Measurements from ENCODE around the gene MEGF6. TPM values are rescaled to one million over a fixed set of nuclear protein-coding genes. Genes with fewer than 3 reads are reported as not detected.

MEGF6 gene
- total and polyA plus RNA-seq, 8 donors = 40.6 to 108 (median 51.5) TPM

DNA sequence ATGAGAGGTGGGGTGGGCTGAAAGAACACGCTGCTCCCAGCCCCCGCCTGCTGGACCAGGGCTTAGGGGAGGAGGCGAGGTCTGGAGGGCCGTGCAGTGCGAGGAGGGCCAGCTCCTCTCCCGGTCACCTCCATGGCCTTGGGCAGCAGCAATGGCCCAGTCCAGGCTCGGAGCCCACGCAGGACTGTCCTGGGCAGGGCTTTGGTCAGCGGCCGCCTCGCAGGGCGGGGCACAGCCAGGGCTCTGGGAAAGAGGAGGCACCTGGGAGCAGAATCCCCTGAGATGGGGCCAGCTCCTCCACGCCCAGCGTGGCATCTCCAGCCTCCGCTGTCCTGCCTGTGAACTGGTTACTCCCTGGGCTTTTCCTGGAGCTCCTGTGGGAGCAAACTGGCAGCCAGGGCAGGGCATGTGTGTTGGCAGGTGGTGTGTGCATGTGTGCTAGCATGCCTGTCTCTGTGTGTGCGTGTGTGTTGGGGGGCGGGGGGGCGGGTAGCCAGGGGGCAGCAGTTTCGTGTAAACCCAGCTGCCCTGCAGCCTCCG, 129.4 kb downstream of the MEGF6 start:
- Histone ChIP-seq H3K36me3 (no peaks in the 10 kb centered on the region), H3K4me1 (no peaks in the 10 kb centered on the region), H3K9me3 (no peaks in the 10 kb centered on the region), H3K4me3 (no peak overlapping the region), H3K27ac (no peak overlapping the region), H3K27me3 (peaks cover 0 to 21% of the 10 kb centered on the region in 2 donors)
- intact Hi-C loops (cut with DNase I) = no loop called here
- ATAC-seq (peak; percentile 3), DNase-seq (no peak)
- TF ChIP-seq CTCF (IDR thresholded peaks at IDR 0.05) = no peak

DNA sequence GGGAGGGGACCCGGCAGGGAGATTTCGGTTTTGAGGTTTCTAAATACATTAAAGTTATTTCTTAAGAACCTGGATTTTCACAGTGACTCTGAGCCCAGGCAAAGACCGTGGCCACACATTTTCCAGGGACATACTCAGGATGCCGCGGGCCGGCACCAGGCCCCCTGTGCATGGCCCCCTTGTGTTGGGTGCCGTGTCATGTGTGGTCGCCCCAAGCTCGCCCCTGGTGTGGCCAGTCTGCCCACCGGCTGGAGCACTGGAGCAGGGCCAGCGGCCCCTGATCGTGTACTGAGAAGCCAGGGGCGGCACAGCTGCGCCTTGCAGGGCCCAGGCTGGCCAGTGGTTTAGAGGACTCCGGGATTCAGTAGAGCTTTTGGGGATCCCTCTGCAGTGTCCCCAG, 130.3 kb downstream of the MEGF6 start:
- Histone ChIP-seq H3K36me3 (no peaks in the 10 kb centered on the region), H3K27me3 (peaks cover 0 to 21% of the 10 kb centered on the region in 2 donors), H3K9me3 (no peaks in the 10 kb centered on the region), H3K4me3 (no peak overlapping the region), H3K4me1 (no peaks in the 10 kb centered on the region), H3K27ac (no peak overlapping the region)
- TF ChIP-seq CTCF (IDR thresholded peaks at IDR 0.05) = no peak
- DNase-seq (no peak), ATAC-seq (no peak)
- intact Hi-C loops (cut with DNase I) = no loop called here

GRCh38 chr1:3480369-3480719, 131.0 kb downstream of the MEGF6 start:
- no peaks in the 10 kb centered on the region for H3K9me3 ChIP-seq
- ATAC-seq = no peak
- no peaks in the 10 kb centered on the region for H3K36me3 ChIP-seq
- peaks cover 0 to 21% of the 10 kb centered on the region in 2 donors for H3K27me3 ChIP-seq
- H3K4me3 ChIP-seq = no peak overlapping the region
- intact Hi-C loops (cut with DNase I) = no loop called here
- TF ChIP-seq CTCF (IDR thresholded peaks at IDR 0.05) = no peak
- H3K27ac ChIP-seq = no peak overlapping the region
- no peak for DNase-seq
- H3K4me1 ChIP-seq = no peaks in the 10 kb centered on the region

- intact Hi-C loops (cut with DNase I) = no loop called here
- H3K4me3 ChIP-seq = no peak overlapping the region
- H3K36me3 ChIP-seq = no peaks in the 10 kb centered on the region
- no peaks in the 10 kb centered on the region for H3K9me3 ChIP-seq
- no peak for ATAC-seq
- no peak for DNase-seq
- no peak overlapping the region for H3K27ac ChIP-seq
- no peak for TF ChIP-seq CTCF (IDR thresholded peaks at IDR 0.05)
- no peaks in the 10 kb centered on the region for H3K4me1 ChIP-seq
- H3K27me3 ChIP-seq = peaks cover 0 to 21% of the 10 kb centered on the region in 2 donors
Observed at GRCh38 chr1:3479511-3480368, 131.6 kb downstream of the MEGF6 start.

GRCh38 chr1:3478187-3478586, 133.1 kb downstream of the MEGF6 start:
- Histone ChIP-seq H3K9me3 (no peaks in the 10 kb centered on the region), H3K4me1 (no peaks in the 10 kb centered on the region), H3K36me3 (no peaks in the 10 kb centered on the region), H3K27ac (no peak overlapping the region), H3K4me3 (no peak overlapping the region), H3K27me3 (peaks cover 0 to 21% of the 10 kb centered on the region in 2 donors)
- TF ChIP-seq CTCF (IDR thresholded peaks at IDR 0.05) = no peak
- DNase-seq (no peak), ATAC-seq (no peak)
- intact Hi-C loops (cut with DNase I) = no loop called here

Data from left lung (tissue), 10 donors.